GM19455 (cell line): Measurements from ENCODE around the gene DBP.

Source experiments
- ATAC-seq: cut with Tn5 transposase; IDR thresholded peaks from one replicate; pipeline ENCODE4 v1.9.1; 2021; ENCODE audit not compliant: unreplicated experiment

Gene DBP

DNA sequence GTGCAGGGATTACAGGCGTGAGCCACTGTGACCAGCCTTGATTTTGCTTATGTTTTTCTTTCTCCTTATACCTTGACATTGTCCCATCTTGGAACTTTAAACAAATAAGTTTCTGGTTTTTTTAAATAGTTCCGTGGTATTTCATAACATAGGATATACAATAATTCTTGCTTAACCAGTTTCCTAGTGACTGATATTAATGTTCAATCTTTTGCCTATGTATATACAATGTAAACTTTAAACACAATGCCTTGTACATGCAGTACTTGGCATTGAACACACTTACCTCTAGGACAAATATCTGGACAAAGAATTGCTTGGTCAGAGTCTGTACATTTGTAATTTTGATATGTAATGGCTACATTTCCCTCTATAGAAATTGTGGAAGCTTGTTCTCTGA, 55.0 kb downstream of the DBP start:
- ATAC-seq = no peak
